Stimulated activated CD4-positive, alpha-beta T cell treated with anti-CD3 and anti-CD28 coated beads, Interleukin-2, amount 100 ng/mL, for 48 hours (primary cell): ENCODE data around the gene NT5C1B.

Experiments used
- DNase-seq, 2 donors: peaks; one replicate each; pipeline ENCODE4 v3.0.0-alpha.2; 2020

The NT5C1B gene

DNA sequence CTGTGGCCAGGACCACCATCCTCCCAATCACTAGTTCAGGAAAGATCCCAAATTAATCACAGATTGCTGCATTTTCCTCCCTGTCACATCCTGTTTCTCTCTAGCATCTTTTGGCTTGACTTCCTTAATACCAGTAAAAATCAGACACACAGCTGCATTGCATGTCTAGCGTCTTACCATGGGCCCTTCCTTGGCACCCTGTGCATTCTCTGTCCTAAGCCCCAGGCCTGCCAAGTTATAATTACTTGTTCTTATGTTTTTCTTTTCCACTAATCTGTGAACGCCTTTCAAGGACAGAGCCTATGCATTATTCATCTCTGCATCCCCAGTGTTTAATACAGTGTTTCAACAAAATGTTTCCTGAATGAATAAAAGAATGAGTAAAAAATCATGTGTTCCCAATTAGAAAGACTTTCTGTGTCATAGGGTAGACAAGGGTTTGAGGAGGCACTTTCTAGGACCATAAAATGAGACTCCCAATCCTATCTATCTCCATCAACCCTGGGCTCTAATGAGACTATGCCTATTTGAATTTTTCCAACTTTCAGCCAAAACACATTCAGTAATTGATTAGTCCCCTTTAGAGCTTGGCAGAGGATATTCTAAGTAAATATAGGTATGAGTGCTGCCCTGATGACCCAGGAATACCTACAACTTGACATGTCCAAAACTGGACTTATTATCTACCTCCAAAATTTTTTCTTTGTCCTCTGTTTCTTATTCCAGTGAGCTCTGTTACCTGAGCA is 10.3 kb upstream of the NT5C1B start:
- no peak for DNase-seq

GRCh38 chr2:18598848-18599484 is 9.6 kb upstream of the NT5C1B start:
- no peak for DNase-seq

DNA sequence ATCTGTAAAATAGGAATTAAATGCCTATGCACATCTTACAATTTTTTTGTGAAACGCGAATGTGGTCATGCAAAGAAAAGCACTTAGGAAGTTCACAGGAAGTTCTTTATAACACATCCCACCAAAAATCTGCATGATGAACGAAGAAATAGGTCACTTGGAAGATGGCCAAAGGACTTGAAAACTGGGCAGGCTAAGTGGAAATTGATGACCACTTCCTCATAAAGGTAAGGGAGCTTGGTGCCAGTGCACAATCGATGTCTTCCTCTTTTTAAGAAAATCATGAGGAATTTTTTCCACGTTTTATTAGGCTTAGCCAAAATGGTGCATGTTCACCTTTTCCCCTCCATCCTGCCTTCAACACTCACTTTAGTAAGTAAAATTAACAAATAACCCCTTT is 8.2 kb upstream of the NT5C1B start:
- DNase-seq, result no peak

DNA sequence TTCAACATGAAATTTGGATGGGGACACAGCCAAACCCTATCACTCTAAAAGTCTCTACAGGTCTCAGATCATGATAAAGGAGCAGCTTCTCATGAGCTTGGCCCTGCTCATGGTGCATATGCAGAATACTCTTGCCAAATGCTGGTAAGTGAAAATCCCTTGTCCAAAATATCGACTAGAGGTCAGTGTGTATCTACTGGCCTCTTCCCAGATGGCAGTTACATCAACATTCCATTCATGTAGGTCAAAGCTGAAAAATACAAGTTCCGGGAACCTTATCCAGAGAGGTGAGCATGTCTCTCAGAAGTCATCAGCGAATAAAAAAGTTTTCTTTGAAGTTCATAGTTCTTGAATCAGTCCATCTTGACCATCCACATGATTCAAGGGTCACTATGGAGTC is 7.6 kb upstream of the NT5C1B start:
- DNase-seq, result no peak

DNA sequence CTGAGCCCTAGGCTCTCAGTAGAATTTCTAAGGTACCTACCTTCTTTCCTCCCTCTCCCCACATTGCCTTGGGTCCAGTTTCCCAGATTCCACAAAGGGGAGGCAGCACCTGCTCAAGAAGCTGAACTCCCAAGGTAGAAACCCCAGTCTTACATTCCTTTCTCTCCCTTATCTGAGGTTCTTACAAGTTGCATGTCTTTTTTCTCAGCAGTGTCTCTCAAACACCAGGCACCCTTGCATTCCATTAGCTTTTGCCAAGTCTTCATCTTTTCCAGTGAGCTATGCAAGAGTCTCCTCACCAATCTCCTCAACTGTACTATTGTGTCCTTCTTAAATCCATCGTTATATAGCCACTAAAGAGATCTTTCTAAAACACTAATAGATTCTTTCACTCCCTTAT is 4.1 kb upstream of the NT5C1B start:
- no peak for DNase-seq

- no peak for DNase-seq
Measured at GRCh38 chr2:18592372-18592771, 3.0 kb upstream of the NT5C1B start.

DNA sequence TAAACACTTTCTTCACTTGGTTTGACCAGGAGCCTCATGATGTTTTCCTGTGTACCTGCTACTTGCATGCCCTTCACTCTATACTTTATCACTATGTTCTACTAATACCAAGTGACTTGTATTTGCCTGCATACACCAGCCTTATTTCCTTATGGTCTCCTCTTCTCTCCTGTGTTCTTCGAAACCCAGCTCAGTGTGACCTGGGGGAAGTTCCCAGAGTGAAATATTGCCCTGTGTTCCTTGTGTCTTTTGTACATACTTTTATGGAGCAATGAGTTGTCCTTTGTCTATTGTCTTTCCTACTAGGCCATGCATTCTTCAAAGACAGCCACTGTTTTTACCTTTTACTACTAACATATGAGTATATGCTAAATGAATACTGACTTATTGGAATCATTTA is 567 bp downstream of the NT5C1B start:
- no peak for DNase-seq

DNA sequence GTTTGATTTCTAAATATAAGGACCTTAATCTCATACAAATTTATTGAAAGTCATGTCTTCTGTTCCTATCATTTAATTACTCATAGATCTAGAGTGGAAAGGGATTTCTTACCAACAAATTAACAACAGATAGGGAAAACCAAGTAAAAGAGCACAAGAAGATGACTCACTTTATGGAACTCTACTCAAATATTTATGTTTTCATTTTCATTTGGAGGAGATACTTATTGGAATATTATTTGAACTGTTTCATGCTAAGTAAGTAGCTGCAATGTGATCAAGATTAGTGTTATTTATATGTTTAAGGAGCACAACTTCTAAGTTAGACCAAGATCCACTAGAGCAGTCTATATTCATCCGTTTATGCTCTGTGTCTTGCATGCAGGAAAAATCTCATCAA is 1.3 kb downstream of the NT5C1B start:
- no peak for DNase-seq

- DNase-seq, result no peak
Measured at GRCh38 chr2:18585526-18585925, 3.8 kb downstream of the NT5C1B start.

GRCh38 chr2:18584608-18584954 is 4.8 kb downstream of the NT5C1B start:
- DNase-seq, result no peak

- DNase-seq, result no peak
Measured at GRCh38 chr2:18583905-18584607, 5.3 kb downstream of the NT5C1B start.

GRCh38 chr2:18580606-18581005 is 8.8 kb downstream of the NT5C1B start:
- no peak for DNase-seq

DNA sequence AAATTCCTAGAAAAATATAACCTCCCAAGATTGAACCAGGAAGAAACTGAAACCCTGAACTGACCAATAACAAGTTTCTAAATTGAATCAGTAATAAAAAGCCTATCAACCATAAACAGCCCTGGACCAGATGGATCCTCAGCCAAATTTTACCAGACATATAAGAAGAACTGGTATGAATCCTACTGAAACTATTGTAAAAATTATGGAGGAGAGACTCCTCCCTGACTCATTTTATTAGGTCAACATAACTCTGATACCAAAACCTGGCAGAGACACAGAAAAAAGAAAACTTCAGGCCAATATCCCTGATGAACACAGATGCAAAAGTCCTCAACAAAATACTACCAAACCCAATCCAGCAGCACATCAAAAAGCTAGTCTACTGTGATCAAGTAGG is 11.3 kb downstream of the NT5C1B start:
- DNase-seq, result no peak

DNA sequence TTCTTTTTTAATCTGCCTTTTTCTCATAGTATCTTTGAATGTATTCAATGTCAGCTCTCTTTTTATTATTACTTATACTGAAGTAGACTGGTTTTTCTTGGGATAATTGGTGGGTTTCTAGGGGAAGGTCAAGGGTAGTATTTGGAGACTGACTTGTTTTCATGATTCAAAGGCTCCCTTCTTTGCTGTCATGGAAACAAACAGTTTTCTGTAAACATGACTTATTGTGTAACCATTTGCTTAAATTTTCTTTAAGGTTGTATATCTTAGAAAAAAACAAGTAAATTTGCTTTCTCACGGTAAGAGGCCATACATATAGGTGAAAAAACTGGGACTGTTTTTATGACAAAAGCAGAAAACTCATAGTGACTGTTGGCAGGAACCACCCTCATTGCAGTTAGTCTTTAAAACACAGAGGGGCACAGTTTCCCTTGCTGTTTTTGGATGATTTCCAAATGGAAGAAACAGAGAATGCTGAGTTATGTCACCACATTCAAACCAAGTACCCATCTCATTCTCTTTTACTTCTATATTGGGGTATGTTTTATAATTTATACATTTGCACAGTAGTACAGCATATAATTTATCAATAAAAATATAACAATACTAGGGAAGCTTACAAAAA is 23.1 kb downstream of the NT5C1B start:
- DNase-seq, result no peak

DNA sequence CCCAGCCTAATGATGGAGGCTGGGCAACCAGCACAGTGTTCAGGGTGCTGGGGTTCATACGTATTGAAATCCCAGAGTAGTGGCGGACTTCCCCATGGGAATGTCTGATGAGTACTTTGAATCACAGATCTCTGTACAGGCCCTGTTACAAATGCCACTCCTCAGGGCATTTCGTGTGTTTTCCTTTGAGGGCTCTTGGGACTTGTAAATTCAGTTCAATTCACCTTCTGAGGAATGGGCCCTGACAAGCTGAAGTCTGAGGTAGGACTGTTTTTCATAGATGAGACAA is 28.6 kb downstream of the NT5C1B start:
- DNase-seq, result no peak

GRCh38 chr2:18560031-18560796 is 29.2 kb downstream of the NT5C1B start, which contains the start of gene RDH14:
RDH14 (minus strand) TSS chr2:18560653; CDS start chr2:18560572, 81 bp downstream.
- DNase-seq, result peak; percentile 80 to 84

DNA sequence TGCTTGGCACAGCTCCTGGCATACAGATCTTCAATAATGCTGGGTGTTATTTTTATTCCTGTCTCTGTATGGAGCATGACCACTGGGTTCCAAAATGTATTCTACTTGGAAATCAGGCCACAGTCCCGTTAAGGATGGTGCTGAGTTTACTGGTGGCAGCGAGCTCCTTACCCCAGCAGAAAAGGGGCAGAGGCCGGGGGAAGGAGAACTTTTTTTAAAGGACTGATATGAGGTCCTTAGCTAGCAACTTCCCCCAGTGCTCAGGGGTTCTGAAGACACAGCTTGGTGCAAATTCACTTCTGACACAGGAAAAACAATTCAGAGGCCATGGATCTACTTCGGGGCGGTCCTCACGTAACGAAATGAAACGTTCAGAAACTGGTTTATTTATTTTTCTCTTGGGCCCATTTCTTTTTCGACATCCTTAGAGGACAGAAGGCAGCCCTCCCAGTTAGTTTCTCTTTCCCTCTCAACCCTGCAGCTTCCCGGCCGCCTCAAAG is 29.8 kb downstream of the NT5C1B start:
- DNase-seq, result no peak

GRCh38 chr2:18558458-18558857 is 30.9 kb downstream of the NT5C1B start:
- DNase-seq, result no peak

GRCh38 chr2:18557121-18557520 is 32.2 kb downstream of the NT5C1B start:
- DNase-seq, result no peak

DNA sequence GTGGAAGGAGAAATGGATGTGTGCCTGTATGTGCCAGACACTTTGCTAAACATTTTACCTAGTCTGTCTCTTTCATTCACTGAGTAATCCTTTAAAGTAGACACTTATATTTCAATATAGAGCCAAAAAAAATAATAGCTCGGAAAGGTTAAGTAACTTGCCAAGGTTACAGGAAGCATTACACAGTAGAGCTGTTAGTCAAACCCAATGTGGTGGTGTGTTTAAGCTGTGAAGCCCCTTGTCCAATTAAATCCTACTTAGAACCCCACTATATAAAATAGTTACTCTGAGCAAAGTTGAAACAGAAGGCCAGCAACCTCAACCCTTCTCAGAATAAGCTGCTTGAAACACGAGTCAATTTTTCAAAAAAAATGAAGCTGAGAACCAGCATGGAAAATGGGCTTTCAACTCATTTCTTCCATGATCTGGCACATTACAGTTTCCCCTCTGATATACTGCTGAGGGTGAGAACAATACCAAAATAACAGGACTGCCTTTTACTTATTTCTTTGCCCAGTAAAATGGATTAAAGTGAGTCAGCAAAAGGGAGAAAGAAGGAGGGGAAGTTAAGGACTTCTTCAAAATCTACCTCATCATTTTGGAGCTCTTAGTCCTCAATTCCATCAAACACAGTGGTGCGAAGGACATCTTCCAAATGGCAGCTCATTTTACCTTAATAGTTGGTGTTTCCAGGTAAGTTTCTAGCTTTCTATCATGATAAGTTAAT is 36.9 kb downstream of the NT5C1B start:
- no peak for DNase-seq

DNA sequence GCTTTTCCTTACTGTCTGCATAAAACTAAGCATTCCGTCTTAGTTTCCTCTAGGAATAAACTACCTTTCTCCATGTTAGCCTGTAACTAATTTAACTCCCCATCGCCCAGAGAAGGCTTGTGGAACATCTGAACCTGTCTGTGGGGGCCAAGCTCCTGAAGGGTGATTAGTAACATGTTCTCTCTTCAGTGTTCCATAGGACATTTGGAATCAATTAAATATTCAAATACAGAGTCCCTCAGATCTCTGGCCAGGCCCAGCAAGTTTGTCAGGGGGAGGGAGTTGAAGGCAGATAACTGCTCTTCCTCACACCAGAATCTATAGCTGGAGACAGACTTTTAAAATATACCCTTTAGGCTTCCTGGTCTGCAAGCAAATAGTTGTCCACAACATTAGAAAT is 37.7 kb downstream of the NT5C1B start:
- no peak for DNase-seq

- no peak for DNase-seq
Measured at GRCh38 chr2:18551169-18551568, 38.2 kb downstream of the NT5C1B start.
